Activated CD4-positive, alpha-beta memory T cell treated with anti-CD3 and anti-CD28 coated beads, Interleukin-2, amount 10 ng/mL, durations not matched to agents 7 days and 5 days (primary cell): Measurements from ENCODE around the gene RTF2. TPM values are rescaled to one million over a fixed set of nuclear protein-coding genes. Genes with fewer than 3 reads are reported as not detected.

ENCODE experiments used
- CTCF ChIA-PET: fragments of 350-600 bp; sonication (Branson Sonifier 250); formaldehyde crosslinking; loops from one replicate; lab custom pipeline; 2021; ENCODE audit warnings: antibody characterized with exemption, inconsistent platforms; lab: Charles Lee
- POLR2A ChIA-PET: fragments of 350-600 bp; sonication (Branson Sonifier 250); formaldehyde crosslinking; loops from one replicate; lab custom pipeline; 2021; ENCODE audit warnings: antibody characterized with exemption; lab: Charles Lee
- DNase-seq: peaks from one replicate; pipeline ENCODE4 v3.0.0-alpha.2; 2020
- H3K27ac Mint-ChIP-seq: one replicate; pipeline ENCODE4 v1.8.0; 2021; ENCODE audit warnings: mild to moderate bottlenecking, mixed read lengths
- H3K27me3 Mint-ChIP-seq: one replicate; pipeline ENCODE4 v1.8.0; 2021; ENCODE audit warnings: mixed read lengths
- H3K36me3 Mint-ChIP-seq: one replicate; pipeline ENCODE4 v1.8.0; 2021; ENCODE audit warnings: low read depth, mixed read lengths
- H3K4me1 Mint-ChIP-seq: one replicate; pipeline ENCODE4 v1.8.0; 2021; ENCODE audit warnings: mixed read lengths
- H3K4me3 Mint-ChIP-seq: one replicate; pipeline ENCODE4 v1.8.0; 2021; ENCODE audit warnings: mild to moderate bottlenecking, mixed read lengths
- H3K9me3 Mint-ChIP-seq: one replicate; pipeline ENCODE4 v1.8.0; 2021; ENCODE audit warnings: mixed read lengths
- total RNA-seq, 2 experiments: library from RNA; stranded (reverse); gene quantifications; one replicate each; pipeline ENCODE4 v1.2.3, GENCODE V29; 2021

Gene RTF2
- total RNA-seq, 2 experiments from 2014 or later = 121 TPM

GRCh38 chr20:56440346-56441007 lies 27.9 kb upstream of the RTF2 start:
- H3K27ac Mint-ChIP-seq = peak overlapping the region; percentile 87
- ChIA-PET POLR2A (interaction anchor here (0.8 to 2.4 kb wide), 7 partner anchors 18 to 28 kb away, joined by 4 to 9 read pairs (median 5); partner anchors contain the start of genes CASS4 and RTF2), CTCF (interaction anchor here (1.3 kb wide), 1 partner anchor 28 kb away, joined by 4 read pairs; the partner anchor contains the start of gene CASS4)
- peaks cover 50% of the 10 kb centered on the region for H3K4me1 Mint-ChIP-seq
- peak overlapping the region; percentile 19 for H3K4me3 Mint-ChIP-seq
- no peaks in the 10 kb centered on the region for H3K27me3 Mint-ChIP-seq
- H3K36me3 Mint-ChIP-seq = peaks cover 46% of the 10 kb centered on the region
- H3K9me3 Mint-ChIP-seq = no peaks in the 10 kb centered on the region
- DNase-seq = peak; percentile 68

- ChIA-PET CTCF (interaction anchor here (0.9 to 1.1 kb wide), 2 partner anchors 9 to 17 kb away, joined by 3 to 4 read pairs; no protein-coding TSS in a partner anchor), POLR2A (interaction anchor here (0.7 to 2.2 kb wide), 6 partner anchors 10 to 14 kb away, joined by 3 to 5 read pairs (median 3); no protein-coding TSS in a partner anchor)
- peaks cover 50% of the 10 kb centered on the region for H3K4me1 Mint-ChIP-seq
- DNase-seq = no peak
- H3K27me3 Mint-ChIP-seq = no peaks in the 10 kb centered on the region
- no peaks in the 10 kb centered on the region for H3K9me3 Mint-ChIP-seq
- H3K36me3 Mint-ChIP-seq = peaks cover 35% of the 10 kb centered on the region
- H3K27ac Mint-ChIP-seq = peak overlapping the region; percentile 17
- H3K4me3 Mint-ChIP-seq = no peak overlapping the region
Observed at GRCh38 chr20:56442389-56443365, 25.8 kb upstream of the RTF2 start.

DNA sequence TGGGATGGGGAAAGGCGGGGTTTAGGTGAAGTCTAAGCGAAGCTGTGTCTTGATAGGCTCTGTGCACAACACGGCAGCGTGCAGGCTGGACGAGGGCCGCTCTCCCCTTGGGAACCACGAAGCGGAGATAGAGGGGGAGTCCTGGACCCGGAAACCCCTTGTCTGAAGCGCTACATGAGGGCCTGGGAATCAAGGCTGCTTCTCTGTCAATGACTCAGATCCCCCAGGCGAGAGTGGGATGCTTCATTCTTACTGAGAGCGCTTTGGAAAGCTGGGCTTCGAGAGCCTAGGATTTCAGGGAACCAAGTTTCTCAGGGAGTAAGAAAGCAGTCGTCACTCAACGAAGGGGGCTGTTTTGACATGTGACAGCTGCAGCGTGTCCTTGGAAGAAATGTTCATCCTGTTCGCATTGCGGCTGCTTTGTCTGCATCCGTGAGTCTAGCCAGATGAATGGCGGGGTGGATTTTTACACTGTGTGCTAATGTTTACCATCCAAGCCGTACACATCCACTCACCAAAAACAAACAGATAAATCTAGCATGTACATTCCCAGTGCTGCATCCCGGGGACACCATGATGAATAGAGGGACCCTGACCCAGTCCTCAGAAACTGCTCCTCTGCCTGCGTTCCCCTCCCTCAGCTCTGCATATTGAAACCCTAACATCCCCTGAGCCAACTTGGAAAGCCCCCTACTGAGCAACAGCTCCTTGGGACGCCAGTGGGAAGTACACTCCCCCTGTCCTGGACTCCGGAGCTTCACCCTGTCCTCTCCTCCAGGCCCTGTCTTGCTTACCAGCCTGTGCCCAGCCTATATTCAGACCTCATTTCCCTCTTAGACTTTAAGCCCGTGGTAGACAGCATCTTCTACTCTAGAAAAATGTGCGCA lies 24.5 kb upstream of the RTF2 start:
- ChIA-PET POLR2A (interaction anchor here (0.7 to 2.2 kb wide), 4 partner anchors 10 to 32 kb away, joined by 3 to 5 read pairs (median 4); partner anchors contain the start of gene CASS4), CTCF (interaction anchor here (0.6 kb wide), 1 partner anchor 175 kb away, joined by 3 read pairs; no protein-coding TSS in a partner anchor)
- H3K9me3 Mint-ChIP-seq = no peaks in the 10 kb centered on the region
- H3K4me1 Mint-ChIP-seq = peaks cover 40% of the 10 kb centered on the region
- H3K27ac Mint-ChIP-seq = no peak overlapping the region
- no peak for DNase-seq
- no peak overlapping the region for H3K4me3 Mint-ChIP-seq
- peaks cover 33% of the 10 kb centered on the region for H3K36me3 Mint-ChIP-seq
- no peaks in the 10 kb centered on the region for H3K27me3 Mint-ChIP-seq

DNA sequence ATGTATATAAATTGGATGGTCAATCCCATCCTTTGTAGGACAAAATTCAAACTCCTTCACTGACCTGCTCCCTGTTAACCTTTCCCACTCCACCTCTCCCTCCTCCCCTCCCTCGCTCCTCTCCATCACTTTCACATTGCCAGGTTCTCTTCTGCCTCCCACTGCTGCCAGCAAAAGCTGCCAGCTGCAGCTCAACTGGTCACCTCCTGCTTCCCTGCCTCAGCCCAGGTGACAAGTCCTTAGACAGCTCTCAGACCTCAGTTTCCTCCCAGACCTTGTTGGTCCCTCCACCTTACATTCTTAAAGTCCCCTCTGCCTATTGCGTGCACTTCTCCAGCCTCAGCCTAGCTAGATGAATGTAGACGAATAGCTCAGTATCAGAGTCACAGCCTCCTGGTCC lies 23.3 kb upstream of the RTF2 start:
- ChIA-PET CTCF (no interaction called here), POLR2A (interaction anchor here (1.0 to 1.7 kb wide), 2 partner anchors 25 to 33 kb away, joined by 3 to 4 read pairs; partner anchors contain the start of gene CASS4)
- Mint-ChIP-seq H3K4me3 (no peak overlapping the region), H3K27ac (no peak overlapping the region), H3K4me1 (peaks cover 29% of the 10 kb centered on the region), H3K36me3 (peaks cover 28% of the 10 kb centered on the region), H3K27me3 (no peaks in the 10 kb centered on the region), H3K9me3 (no peaks in the 10 kb centered on the region)
- DNase-seq = no peak

DNA sequence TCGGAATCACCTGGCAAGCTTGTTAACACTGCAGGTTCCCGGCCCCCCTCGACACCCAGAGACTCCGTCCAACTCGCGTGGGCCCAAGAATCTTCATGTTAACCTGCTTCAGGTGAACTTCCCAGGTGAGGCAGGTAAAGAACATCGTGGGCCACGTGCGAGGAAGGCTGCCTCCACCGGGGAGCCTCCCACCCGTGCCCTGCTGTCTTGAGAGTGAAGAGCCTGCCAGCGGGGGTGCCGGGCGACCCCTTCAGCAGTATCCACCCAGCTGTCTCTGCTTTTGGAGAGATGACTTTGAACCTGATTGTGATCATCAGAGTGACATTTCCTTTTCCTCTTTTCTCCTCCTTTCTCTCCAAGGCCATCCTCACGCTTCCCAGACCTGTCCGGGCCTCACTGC lies 22.9 kb upstream of the RTF2 start:
- Mint-ChIP-seq H3K27me3 (no peaks in the 10 kb centered on the region), H3K4me1 (peaks cover 25% of the 10 kb centered on the region), H3K9me3 (no peaks in the 10 kb centered on the region), H3K4me3 (no peak overlapping the region), H3K27ac (no peak overlapping the region), H3K36me3 (peaks cover 27% of the 10 kb centered on the region)
- no peak for DNase-seq
- ChIA-PET POLR2A (interaction anchor here (1.7 kb wide), 1 partner anchor 33 kb away, joined by 4 read pairs; the partner anchor contains the start of gene CASS4), CTCF (no interaction called here)

- POLR2A ChIA-PET = interaction anchor here (1.3 to 1.6 kb wide), 2 partner anchors 34 to 55 kb away, joined by 3 to 4 read pairs; partner anchors contain the start of genes AURKA and CSTF1
- no peak overlapping the region for H3K27ac Mint-ChIP-seq
- H3K9me3 Mint-ChIP-seq = no peaks in the 10 kb centered on the region
- CTCF ChIA-PET = no interaction called here
- H3K36me3 Mint-ChIP-seq = peaks cover 33% of the 10 kb centered on the region
- no peaks in the 10 kb centered on the region for H3K27me3 Mint-ChIP-seq
- H3K4me1 Mint-ChIP-seq = peaks cover 15% of the 10 kb centered on the region
- no peak overlapping the region for H3K4me3 Mint-ChIP-seq
- DNase-seq = no peak
Observed at GRCh38 chr20:56447227-56447626, 21.2 kb upstream of the RTF2 start.

DNA sequence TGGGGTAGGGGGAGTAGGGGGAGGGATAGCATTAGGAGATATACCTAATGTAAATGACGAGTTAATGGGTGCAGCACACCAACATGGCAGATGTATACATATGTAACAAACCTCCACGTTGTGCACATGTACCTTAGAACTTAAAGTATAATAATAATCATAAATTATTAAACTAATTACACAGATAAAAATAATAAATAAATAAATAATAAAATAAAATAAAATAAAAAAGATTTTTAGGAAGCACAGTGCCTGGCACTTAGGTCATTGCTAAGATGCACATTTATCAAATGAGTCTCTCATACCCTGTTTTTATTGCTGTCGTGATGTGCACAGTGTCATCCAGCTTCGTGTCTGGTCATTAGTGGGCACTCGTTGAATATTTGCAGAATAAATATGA lies 19.0 kb upstream of the RTF2 start:
- ChIA-PET CTCF (no interaction called here), POLR2A (no interaction called here)
- Mint-ChIP-seq H3K9me3 (no peaks in the 10 kb centered on the region), H3K27me3 (no peaks in the 10 kb centered on the region), H3K4me1 (peaks cover 16% of the 10 kb centered on the region), H3K27ac (no peak overlapping the region), H3K36me3 (peaks cover 38% of the 10 kb centered on the region), H3K4me3 (no peak overlapping the region)
- DNase-seq = no peak

- Mint-ChIP-seq H3K27ac (no peak overlapping the region), H3K27me3 (no peaks in the 10 kb centered on the region), H3K9me3 (no peaks in the 10 kb centered on the region), H3K4me3 (no peak overlapping the region), H3K4me1 (peaks cover 29% of the 10 kb centered on the region), H3K36me3 (peaks cover 48% of the 10 kb centered on the region)
- no peak for DNase-seq
- ChIA-PET CTCF (interaction anchor here (1.0 kb wide), 1 partner anchor 8 kb away, joined by 3 read pairs; no protein-coding TSS in a partner anchor), POLR2A (interaction anchor here (1.0 to 1.2 kb wide), 2 partner anchors 12 to 59 kb away, joined by 3 read pairs; partner anchors contain the start of genes AURKA and CSTF1)
Observed at GRCh38 chr20:56451056-56451765, 17.2 kb upstream of the RTF2 start.

- H3K4me3 Mint-ChIP-seq = no peak overlapping the region
- peaks cover 40% of the 10 kb centered on the region for H3K4me1 Mint-ChIP-seq
- no peak overlapping the region for H3K27ac Mint-ChIP-seq
- H3K27me3 Mint-ChIP-seq = no peaks in the 10 kb centered on the region
- no peak for DNase-seq
- ChIA-PET POLR2A (interaction anchor here (1.4 to 2.3 kb wide), 2 partner anchors 16 to 35 kb away, joined by 4 to 8 read pairs; no protein-coding TSS in a partner anchor), CTCF (interaction anchor here (2.7 kb wide), 1 partner anchor 10 kb away, joined by 8 read pairs; no protein-coding TSS in a partner anchor)
- peaks cover 54% of the 10 kb centered on the region for H3K36me3 Mint-ChIP-seq
- H3K9me3 Mint-ChIP-seq = no peaks in the 10 kb centered on the region
Observed at GRCh38 chr20:56453352-56453751, 15.1 kb upstream of the RTF2 start.

DNA sequence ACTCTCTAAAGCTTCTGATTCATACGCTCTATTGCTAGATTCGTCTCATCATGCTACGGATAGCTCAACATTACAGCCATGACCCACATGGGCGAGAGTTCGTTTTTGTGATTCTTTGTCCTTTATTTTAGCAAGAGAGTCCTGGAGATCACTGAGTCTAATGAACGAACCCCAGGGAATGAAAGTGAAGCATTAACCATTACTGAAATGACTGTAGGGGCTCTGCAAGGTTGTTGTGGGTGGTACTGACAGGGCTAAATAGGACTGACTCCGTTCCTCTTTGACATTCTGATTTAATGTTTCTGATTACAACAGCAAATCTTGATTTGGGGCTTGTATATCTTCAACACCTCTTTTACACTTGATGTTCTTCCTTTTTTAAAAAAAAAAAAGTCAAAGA lies 13.7 kb upstream of the RTF2 start:
- Mint-ChIP-seq H3K9me3 (no peaks in the 10 kb centered on the region), H3K27me3 (no peaks in the 10 kb centered on the region), H3K36me3 (peaks cover 63% of the 10 kb centered on the region), H3K4me1 (peaks cover 52% of the 10 kb centered on the region), H3K4me3 (peak overlapping the region; percentile 24), H3K27ac (peak overlapping the region; percentile 83)
- peak; percentile 28 for DNase-seq
- ChIA-PET POLR2A (interaction anchor here (0.9 to 2.3 kb wide), 11 partner anchors 8 to 61 kb away, joined by 3 to 14 read pairs (median 4); partner anchors contain the start of genes CASS4 and RTF2), CTCF (interaction anchor here (0.8 to 2.7 kb wide), 2 partner anchors 9 to 39 kb away, joined by 3 to 8 read pairs; no protein-coding TSS in a partner anchor)
